IPS-15b (cell line): ENCODE results near the gene RALGPS1.

Source experiments
- H3K27me3 ChIP-seq: one replicate; pipeline ENCODE4 v1.6.1; 2013; ENCODE audit warnings: low read length; ENCODE audit not compliant: control insufficient read depth, insufficient read depth
- H3K36me3 ChIP-seq: one replicate; pipeline ENCODE4 v1.6.1; 2013; ENCODE audit warnings: low read length; ENCODE audit not compliant: control insufficient read depth, insufficient read depth
- H3K4me1 ChIP-seq: one replicate; pipeline ENCODE4 v1.6.1; 2013; ENCODE audit warnings: mild to moderate bottlenecking, low read length; ENCODE audit not compliant: control insufficient read depth, insufficient read depth
- H3K4me3 ChIP-seq: one replicate; pipeline ENCODE4 v1.5.1; 2013; ENCODE audit warnings: low read depth, low read length
- H3K9ac ChIP-seq: one replicate; pipeline ENCODE4 v1.6.1; 2013; ENCODE audit warnings: low read depth, mild to moderate bottlenecking, low read length
- H3K9me3 ChIP-seq: one replicate; pipeline ENCODE4 v1.6.1; 2013; ENCODE audit warnings: mild to moderate bottlenecking, low read length; ENCODE audit not compliant: control insufficient read depth, insufficient read depth

RALGPS1 gene

DNA sequence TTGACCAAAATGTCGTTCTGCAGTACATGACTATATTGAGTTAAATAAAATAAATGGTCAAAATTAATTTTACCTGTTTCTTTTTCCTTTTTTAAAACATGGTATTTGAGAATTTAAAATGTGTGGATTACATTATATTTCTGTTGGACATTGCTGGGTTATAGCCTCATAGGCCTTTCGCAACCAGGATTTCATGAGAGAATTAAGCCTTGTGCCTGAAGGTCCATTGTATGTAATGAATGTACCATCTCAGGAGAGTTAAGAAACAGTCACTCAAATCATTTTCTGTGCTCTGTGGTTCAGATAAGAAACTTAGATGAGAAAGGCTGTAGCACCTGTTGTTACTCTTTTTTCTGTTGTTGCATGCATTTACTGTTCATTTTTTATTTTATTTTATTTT lies 104.4 kb downstream of the RALGPS1 start:
- Histone ChIP-seq H3K9ac (no peak overlapping the region), H3K4me3 (no peak overlapping the region), H3K4me1 (no peaks in the 10 kb centered on the region), H3K36me3 (no peaks in the 10 kb centered on the region), H3K9me3 (no peaks in the 10 kb centered on the region), H3K27me3 (no peaks in the 10 kb centered on the region)

DNA sequence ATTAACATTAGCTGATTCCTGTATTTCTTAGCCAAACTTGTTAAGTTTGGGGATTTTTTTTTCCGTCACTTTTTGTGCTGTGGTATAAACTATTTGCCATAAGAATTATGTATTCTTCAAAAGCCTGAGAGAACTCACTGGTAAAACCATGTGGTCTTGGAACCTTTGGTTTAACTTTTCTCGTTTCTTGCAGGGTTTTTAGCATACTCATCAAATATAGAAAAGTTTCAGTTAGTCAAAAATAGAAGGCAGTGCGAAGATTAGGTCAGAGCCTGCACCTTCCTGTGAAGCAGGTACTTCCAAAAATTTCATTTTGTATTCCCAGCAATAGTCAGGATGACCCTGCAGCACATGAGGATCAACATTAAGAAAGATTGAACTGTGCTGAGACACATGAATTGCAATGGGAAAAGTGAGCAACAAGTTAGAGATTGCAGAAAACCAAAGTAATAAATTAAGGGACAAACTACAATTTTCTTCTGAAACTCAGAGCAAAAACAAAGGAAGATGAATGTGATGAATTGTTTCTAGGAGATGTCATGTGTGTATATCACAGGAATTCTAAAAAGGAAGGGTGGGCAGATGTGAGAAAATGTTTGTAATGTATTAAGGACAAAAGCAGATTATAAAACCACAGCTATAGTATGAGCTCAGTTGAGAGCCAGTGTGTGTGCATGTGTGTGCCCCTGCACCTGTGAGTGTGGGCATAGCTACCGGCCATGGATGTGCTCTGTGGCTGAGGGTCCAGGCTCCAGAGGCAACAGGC lies 105.6 kb downstream of the RALGPS1 start:
- H3K9ac ChIP-seq = no peak overlapping the region
- no peaks in the 10 kb centered on the region for H3K27me3 ChIP-seq
- no peak overlapping the region for H3K4me3 ChIP-seq
- H3K4me1 ChIP-seq = no peaks in the 10 kb centered on the region
- no peaks in the 10 kb centered on the region for H3K9me3 ChIP-seq
- no peaks in the 10 kb centered on the region for H3K36me3 ChIP-seq

DNA sequence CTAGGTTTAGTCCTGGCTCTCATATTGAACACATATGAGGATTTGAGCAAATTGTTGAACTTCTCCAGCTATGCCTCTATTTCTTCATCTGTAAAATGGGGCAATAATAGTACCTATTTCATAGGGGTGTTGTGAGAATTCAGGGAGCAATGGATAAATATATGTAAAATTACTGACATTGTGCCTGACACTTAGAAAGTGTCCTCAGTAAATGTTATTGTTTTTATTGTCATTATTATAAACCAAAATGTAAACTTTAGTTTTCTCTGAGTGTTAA lies 106.2 kb downstream of the RALGPS1 start:
- H3K4me3 ChIP-seq = no peak overlapping the region
- H3K9me3 ChIP-seq = no peaks in the 10 kb centered on the region
- no peak overlapping the region for H3K9ac ChIP-seq
- H3K4me1 ChIP-seq = no peaks in the 10 kb centered on the region
- H3K36me3 ChIP-seq = no peaks in the 10 kb centered on the region
- no peaks in the 10 kb centered on the region for H3K27me3 ChIP-seq

DNA sequence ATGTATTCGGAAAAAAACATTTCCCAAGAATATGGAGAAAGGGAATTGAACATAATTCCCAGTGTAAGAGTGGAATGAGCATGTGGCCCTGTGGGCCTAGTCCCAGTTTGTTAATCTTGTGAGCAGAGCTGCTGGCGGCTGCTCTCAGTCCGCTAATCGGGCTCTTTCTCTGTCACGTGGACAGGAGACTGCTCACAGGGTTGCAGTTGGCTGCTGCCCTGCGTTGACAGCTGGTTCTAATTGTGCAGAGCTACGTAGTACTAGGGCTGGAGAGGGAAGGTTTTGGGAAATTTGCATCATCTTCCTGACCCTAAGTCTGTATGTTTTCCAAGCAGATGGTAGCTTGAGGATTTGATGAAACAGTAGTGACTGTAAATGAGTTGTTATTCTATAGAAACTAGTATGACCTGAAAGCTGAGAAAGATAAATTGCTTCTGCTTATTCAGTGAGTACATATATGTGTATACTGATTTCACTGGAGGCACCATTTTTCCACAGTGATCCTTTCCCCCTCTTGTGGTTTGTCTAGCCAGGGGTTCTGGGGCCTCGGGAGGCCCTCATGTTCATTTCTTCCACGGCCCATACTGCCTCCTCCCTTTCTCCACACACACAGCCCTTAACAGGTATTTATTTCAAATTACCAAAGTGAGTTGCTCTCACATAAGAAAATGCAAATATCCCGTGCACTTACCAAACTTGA lies 107.2 kb downstream of the RALGPS1 start:
- Histone ChIP-seq H3K27me3 (no peaks in the 10 kb centered on the region), H3K4me1 (no peaks in the 10 kb centered on the region), H3K9ac (no peak overlapping the region), H3K9me3 (no peaks in the 10 kb centered on the region), H3K36me3 (no peaks in the 10 kb centered on the region), H3K4me3 (no peak overlapping the region)

DNA sequence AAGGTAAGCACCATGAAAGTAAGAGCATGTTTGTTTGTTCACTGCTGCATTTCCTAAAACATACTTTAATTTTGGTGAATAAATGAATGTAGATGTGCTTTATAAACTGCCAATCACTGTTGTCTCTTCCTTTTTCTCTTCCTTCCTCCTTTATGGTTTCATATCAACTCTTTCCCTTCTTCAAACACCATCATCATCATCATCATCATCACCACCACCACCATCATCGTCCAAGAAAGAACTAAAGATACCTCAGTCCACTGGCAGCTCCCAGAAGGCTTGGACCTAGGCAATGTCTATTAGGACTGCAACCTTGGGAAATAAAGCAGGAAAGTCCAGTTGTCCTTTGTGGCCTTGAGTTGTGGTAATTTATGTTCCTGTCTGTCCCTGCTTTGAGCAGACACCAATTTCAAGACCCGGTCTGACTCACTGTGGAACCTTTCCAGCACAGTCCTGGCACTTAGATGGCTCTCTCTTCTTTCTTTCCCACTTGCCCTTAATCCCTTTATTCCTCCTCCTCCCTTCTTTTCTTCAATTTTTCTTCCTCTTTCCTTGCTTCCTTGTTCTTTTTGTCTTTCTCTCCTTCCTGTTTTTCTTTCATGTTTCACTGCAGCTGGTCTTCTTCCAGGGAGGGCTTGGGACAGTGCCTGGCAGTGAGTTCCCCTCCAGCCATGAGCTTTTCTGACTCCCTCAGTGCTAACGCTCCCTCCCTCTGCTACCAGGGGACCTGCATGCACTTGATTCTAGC lies 108.5 kb downstream of the RALGPS1 start:
- H3K36me3 ChIP-seq = no peaks in the 10 kb centered on the region
- H3K9ac ChIP-seq = no peak overlapping the region
- no peaks in the 10 kb centered on the region for H3K27me3 ChIP-seq
- H3K9me3 ChIP-seq = no peaks in the 10 kb centered on the region
- H3K4me3 ChIP-seq = no peak overlapping the region
- no peaks in the 10 kb centered on the region for H3K4me1 ChIP-seq

DNA sequence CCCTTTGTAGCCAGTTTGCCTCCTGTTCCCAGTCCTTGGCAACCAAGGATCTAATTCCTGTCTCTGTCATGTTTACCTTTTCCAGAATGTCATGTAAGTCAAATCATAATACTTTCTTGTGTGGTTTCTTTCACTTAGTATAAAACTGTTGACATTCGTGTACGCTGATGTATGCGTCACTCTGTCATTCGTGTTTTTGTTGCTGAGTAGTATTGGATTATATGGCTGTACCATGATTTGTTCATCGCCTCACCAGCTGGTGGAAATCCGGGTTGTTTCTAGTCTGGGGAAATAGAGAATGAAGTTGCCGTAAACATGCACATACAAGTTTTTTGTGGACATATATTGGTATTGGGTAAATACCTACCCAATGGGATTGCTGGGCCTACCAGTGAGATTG lies 110.5 kb downstream of the RALGPS1 start:
- no peak overlapping the region for H3K9ac ChIP-seq
- no peaks in the 10 kb centered on the region for H3K27me3 ChIP-seq
- H3K4me1 ChIP-seq = no peaks in the 10 kb centered on the region
- no peaks in the 10 kb centered on the region for H3K36me3 ChIP-seq
- H3K9me3 ChIP-seq = no peaks in the 10 kb centered on the region
- no peak overlapping the region for H3K4me3 ChIP-seq

DNA sequence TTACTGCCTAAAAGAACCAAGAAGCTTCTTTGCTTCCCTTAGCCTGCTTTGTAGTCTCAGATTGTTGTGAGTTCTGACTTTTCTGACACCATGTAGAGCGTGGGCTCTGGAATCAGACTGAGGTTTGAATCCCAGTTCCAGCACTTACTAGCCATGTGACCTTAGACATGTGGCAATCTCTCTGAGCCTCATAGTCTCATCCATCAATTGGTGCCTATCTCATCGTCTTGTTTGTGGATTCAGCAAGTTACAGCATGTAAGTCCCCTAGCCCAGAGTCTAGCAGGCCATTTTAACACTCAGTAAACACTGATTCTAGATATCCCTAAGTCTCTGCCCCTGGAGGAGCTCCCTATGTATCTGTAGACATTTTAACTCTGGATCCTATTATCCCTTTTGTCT lies 113.1 kb downstream of the RALGPS1 start:
- Histone ChIP-seq H3K9ac (no peak overlapping the region), H3K36me3 (no peaks in the 10 kb centered on the region), H3K4me1 (no peaks in the 10 kb centered on the region), H3K4me3 (no peak overlapping the region), H3K9me3 (no peaks in the 10 kb centered on the region), H3K27me3 (no peaks in the 10 kb centered on the region)

DNA sequence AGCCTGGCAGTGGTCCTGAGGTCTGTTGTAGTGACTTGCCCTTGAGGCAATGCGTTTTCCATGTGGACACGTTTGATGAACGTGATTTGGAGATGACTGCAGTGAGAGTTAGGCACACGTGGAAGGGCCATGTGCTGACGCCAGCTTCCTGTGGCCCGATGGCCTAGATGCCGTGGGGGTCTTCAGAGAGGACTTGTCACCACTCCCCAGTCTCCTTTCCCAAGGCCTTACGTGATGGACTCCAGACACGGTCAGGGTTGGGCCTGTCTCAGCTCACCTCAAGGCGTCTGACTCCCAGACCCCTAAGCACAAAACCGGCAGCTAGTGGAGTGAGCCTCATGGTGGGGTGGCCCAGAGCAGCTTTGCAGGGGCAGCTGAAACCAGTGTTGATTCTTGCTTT lies 115.0 kb downstream of the RALGPS1 start:
- no peak overlapping the region for H3K4me3 ChIP-seq
- no peaks in the 10 kb centered on the region for H3K4me1 ChIP-seq
- H3K9me3 ChIP-seq = no peaks in the 10 kb centered on the region
- H3K27me3 ChIP-seq = no peaks in the 10 kb centered on the region
- no peaks in the 10 kb centered on the region for H3K36me3 ChIP-seq
- no peak overlapping the region for H3K9ac ChIP-seq

DNA sequence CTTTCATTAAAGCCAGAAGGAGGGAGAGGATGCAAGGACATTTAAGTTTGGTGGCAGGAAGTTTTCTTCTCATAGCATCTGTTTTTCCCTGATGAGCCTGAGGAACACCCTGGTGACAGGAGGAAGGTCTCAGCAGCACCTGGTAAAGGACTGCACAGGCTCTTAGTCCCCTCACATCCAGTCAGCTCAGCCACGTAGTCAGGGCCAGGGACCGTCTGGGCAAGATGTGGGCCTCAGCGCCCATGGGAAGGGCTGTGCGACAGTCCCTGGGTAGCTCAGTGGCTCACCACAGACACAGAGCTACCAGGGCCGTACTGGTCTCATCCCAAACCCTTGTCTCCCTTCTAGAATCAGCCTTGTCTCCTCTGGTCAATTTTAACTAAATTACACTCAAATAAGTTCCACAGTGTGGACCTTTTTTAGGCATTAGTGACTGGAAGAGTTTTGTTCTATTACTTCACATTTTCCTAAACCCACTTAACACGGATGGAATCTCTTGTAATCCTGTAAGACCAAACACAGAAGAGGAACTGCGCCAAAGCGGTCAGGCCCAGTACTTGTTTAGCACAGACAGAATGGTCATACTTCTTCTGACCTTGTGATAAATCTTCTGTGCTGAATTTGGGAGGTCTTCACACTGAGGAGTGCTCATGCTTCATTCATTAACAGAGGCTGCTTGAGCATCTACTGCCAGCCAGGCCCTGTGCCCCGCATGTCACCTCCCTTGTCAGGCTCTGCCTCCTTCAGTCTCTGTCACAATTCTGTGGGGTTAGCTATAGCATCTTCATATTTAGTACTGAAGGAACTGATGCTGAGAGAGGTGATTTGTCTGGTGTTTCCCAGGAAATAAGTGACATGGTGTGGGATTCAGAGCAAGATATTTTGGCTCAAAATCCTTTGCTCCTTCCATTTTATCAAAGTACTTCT lies 116.5 kb downstream of the RALGPS1 start:
- Histone ChIP-seq H3K4me1 (no peaks in the 10 kb centered on the region), H3K4me3 (no peak overlapping the region), H3K36me3 (no peaks in the 10 kb centered on the region), H3K9me3 (no peaks in the 10 kb centered on the region), H3K9ac (no peak overlapping the region), H3K27me3 (no peaks in the 10 kb centered on the region)

DNA sequence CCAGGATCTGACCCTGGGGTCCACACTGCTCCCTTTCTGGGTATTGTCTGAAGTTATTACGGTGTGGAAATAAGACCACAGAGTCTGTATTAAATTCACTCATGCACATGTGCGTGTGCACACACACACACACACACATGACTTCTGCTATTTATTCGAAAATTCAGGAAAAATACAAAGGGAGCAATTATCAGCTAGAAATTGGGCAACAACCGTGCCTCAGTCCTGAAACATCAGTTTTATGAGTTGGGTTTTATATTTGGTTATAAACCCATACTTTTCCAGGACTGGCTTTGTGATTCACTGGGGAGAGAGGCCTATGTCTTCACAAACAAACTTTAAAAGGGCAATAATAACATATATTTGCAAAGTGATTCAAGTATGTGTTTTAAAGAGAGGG lies 117.7 kb downstream of the RALGPS1 start:
- Histone ChIP-seq H3K9me3 (no peaks in the 10 kb centered on the region), H3K4me3 (no peak overlapping the region)

DNA sequence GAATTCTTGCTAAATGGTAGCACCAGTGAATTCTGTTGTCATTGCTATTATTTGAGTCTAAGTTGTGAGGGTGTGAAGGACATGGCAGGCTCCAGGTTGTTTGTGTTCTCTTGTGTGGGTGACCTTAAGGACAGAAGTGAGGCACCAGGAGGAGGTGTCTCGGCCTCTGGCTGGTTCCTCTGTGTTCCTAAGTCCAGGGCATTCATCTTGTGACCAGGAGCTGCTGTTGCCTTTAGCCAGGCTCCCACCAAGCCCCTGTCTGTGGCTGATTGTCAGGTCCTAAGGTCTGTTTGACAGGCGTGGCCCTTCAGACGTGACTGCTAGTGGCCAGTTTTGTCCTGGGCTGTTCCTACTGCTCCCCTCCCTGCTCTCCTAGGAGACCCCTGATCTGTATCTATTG lies 118.5 kb downstream of the RALGPS1 start:
- Histone ChIP-seq H3K36me3 (no peaks in the 10 kb centered on the region), H3K9me3 (no peaks in the 10 kb centered on the region), H3K27me3 (no peaks in the 10 kb centered on the region), H3K9ac (no peak overlapping the region), H3K4me1 (no peaks in the 10 kb centered on the region), H3K4me3 (no peak overlapping the region)

More for the DNA sequence above, 117.7 kb downstream of the RALGPS1 start:
- no peaks in the 10 kb centered on the region for H3K4me1 ChIP-seq
- no peaks in the 10 kb centered on the region for H3K36me3 ChIP-seq
- no peaks in the 10 kb centered on the region for H3K27me3 ChIP-seq
- no peak overlapping the region for H3K9ac ChIP-seq
